Activated CD8-positive, alpha-beta memory T cell treated with anti-CD3 and anti-CD28 coated beads, Interleukin-2, amount 50 U/mL, for 4 hours (primary cell): Measurements from ENCODE around the gene ACTR6.
"Not testable (repeated sequence)": the region's sequence is repeated elsewhere in the genome, so short reads cannot be mapped to it uniquely, and the experiment has no call there.

Experiments
- DNase-seq: peaks from one replicate; pipeline ENCODE4 v3.0.0-alpha.2; 2020

The ACTR6 gene

DNA sequence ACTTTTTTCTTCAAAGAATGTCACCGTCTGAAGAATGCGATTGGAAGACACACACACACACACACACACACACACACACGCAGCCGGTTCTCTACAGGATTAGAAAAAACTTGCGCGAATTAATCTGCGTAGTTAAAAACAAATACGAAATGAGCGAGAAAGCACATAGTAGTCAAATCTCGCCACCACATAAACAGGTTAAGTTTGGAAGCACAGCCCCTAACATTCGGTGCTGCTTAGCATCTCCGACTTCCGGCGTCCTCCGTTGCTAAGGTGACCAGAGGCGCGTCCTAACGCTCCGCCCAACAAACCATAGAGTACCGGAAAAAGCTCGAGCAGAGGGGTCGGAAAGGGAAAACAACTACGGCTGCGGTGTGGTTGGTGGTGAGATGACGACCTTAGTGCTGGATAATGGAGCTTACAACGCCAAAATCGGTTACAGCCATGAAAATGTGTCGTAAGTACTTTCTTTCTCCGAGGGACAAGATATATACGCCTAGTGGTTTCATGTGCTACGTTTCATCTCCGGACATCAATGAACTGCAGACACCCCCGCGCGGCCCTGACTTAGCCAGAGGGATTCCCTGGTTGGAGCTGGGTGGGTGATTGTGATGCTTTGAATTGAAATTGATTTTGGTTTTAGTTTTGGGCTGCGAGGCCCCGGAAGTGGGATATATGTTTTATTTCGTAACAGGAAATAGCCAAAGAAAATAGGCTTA is at the start of gene ACTR6:
TSS of gene ACTR6 (plus strand) at position 353 of the 719 bp plus-strand sequence. CDS start at position 390, 37 bp downstream.
- DNase-seq = peak; percentile 97

GRCh38 chr12:100151769-100152168 is 48.8 kb upstream of the ACTR6 start:
- DNase-seq = no peak

DNA sequence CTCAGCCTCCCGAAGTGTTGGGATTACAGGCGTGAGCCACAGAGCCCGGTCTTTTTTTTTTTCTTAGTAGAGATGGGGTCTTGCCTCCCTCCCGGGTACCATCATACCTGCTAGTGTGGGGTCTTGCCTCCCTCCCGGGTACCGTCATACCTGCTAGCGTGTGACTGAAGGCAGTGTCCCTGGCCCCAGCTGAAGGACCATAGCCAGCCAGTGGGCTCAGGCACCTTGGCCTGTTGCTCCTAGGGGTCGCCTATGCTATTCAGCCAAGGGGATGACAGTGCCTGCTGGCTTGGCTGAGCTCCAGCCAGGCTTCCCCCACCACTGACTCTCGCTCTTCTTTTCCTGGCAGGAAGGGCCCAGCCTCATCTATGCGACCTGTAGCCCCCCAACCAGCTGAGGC is 47.5 kb upstream of the ACTR6 start:
- no peak for DNase-seq

GRCh38 chr12:100154474-100155247 is 46.0 kb upstream of the ACTR6 start:
- peak; percentile 77 for DNase-seq

DNA sequence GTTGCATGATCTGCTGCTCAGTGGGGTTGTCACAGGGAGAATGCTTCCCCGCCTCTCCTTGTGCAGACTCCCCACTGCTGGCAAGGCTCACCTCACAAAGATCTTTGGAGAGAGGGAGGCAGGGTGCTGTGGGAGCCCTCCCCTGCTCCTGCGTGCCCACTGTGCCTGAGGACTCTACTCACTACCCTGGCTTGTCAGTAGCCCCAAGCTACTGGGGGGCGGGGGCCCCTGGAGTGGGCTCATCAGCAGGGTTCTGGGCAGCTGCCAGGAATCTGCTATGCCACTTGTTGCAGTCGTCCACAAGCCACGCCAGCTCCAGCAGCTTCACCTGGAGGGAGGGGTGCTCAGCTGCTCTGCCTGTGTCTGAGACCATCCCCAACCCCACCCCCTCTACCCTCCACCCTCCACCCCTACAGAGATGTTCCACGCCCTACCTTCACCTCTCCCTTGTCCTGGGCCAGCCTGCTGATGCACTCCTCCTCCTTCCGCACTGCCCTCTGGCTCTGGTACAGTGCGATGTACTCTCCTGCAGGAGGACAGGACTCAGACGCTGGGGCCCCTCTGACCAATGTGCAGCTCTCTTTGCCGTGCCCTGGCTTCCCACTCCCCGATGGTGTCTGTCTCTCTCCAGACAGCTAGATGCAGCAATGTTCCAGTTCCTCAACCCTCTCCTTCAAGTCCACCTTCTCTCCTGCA is 43.7 kb upstream of the ACTR6 start:
- no peak for DNase-seq

GRCh38 chr12:100157427-100157821 is 43.2 kb upstream of the ACTR6 start:
- no peak for DNase-seq

GRCh38 chr12:100158535-100158934 is 42.1 kb upstream of the ACTR6 start:
- DNase-seq = no peak

DNA sequence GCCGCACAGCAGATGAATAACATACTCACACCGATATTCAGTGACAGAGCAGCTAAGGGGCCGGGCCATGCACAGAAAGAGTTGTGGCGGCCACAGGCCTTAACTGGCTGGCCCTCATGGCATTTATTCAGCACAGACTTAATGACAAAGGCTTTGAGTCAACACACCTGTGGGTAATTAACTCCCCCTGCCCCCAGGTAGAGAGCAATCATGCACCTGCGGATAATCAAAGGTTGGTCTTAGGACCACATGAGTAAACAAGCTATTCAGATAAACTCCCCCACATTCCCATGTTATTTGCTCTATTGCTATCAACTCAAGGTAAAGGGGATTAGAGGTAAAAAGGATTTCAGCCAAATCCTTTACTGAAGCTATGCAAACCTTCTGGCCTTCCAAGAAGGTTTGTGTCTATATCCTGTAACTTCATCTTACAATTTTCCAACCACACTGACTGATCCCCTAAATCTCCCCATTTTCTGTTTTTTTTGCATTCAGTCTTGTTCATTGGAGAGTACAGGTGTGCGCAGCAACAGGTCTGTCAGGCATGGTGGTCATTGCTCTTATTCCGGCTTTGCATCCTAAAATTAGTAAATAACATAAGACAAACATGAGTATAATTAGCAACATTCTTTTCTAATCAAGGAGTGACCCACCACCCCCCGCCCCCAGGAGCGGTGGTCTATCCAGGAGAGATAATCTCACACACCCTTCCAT is 41.1 kb upstream of the ACTR6 start:
- DNase-seq = no peak

- peak; percentile 67 for DNase-seq
These were observed 37.0 kb upstream of the ACTR6 start for GRCh38 chr12:100163416-100164152.

GRCh38 chr12:100164153-100164704 is 36.4 kb upstream of the ACTR6 start:
- no peak for DNase-seq

- no peak for DNase-seq
These were observed 35.3 kb upstream of the ACTR6 start for GRCh38 chr12:100165356-100165755.

DNA sequence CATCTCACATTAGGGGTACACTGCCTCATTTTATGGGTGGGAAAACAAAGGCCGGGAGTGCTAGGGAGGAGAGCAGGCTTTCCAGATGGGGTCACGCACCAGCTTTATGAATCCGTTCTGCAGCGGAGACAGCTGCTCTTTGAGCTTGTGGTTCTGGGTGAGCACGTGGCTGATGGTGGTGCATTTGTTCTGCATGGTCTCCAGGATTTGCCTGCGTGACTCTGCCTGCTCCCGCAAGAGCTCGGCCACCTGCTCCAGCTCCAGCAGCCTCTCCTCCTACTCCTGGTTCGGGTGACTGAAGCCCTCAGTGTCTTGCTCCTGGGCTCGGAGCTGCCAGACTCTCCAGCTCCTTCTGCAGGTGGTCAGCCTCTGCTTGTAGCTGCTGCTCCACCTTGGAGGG is 34.4 kb upstream of the ACTR6 start:
- DNase-seq = no peak

DNA sequence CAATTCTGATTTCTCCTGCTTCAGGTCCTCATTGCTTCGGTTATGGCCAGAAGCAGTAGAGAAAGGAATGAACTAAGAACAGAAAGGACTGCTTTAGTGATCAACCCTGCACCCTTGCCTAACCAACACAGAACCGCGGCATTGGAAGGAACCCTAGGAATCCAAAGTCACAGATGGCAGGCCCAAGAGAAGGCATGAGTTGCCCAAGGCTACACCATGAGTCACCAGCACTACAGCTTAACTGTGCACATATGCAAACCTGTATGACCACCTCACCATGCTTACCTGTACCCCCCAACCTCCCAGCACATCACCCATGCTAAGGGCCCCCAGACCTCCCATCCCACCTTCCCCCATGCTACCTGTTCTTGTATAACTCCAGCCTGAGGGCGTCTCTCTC is 32.1 kb upstream of the ACTR6 start:
- no peak for DNase-seq

DNA sequence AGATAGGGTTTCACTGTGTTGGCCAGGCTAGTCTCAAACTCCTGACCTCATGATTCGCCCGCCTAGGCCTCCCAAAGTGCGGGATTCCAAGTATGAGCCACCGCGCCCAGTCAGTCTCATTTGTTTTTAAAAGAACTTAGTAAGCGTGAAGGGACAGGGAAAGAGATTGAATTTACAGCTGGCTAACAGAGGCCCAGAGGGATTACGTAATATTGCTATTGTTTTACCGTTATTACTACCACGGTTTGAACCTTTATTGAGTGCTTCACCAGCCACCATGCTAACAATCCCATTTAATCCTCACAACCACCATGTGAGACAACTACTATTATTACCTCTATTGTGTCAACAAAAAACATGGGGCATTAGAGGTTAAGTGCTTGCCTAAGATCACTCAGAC is 31.3 kb upstream of the ACTR6 start:
- DNase-seq = no peak

GRCh38 chr12:100170313-100170858 is 30.2 kb upstream of the ACTR6 start:
- no peak for DNase-seq

- no peak for DNase-seq
These were observed 29.4 kb upstream of the ACTR6 start for GRCh38 chr12:100171248-100171647.

GRCh38 chr12:100173111-100173510 is 27.5 kb upstream of the ACTR6 start:
- no peak for DNase-seq

DNA sequence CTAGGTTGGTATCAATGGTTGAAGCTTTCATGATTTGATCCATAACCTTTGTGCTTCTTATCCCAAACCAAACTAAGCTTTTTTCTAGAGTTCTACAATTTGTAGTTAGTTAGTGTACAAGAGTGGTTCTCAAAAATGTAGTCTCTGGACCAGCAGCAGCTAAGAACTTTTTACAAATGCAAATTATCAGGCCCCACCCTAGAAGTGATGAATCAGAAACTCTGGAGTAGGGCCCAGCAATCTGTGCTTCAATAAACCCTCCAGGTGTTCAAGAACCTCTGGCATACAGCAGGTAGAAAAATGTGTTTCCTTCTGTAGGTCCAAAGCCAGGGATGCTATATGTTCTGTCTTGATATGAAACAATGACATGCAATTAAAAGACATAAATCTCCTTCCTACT is 26.1 kb upstream of the ACTR6 start:
- no peak for DNase-seq

- not testable (repeated sequence) for DNase-seq
These were observed 24.1 kb upstream of the ACTR6 start for GRCh38 chr12:100176493-100176892.

- no peak for DNase-seq
These were observed 21.4 kb upstream of the ACTR6 start for GRCh38 chr12:100179252-100179651.

DNA sequence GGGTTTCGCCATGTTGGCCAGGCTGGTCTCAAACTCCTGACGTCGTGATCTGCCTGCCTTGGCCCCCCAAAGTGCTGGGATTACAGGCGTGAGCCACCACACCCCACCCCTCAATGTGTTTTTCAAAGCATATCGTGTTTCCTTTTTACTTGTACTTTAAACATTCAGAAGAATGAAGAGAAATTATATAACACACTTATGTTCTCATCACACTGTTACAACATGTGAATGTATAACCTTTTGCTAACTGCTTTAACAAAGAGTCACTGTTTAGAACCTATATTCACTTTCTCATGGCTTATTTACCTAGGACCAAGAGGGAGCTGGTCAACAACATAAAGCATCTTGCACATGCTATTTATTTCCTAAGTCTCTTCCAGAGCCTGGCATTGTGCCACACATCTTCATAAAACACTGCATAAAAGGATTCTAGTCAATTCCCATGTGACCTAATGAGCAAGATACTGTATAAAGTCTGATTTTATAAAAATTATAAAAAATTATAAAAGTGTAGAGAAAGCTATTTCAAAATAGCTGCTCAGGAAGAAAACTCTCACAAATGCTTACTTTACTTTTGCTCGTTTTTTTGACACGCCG is 16.0 kb upstream of the ACTR6 start:
- no peak for DNase-seq
